HG02759 (cell line): Measurements from ENCODE around the gene ATG16L2.
A peak's percentile ranks its signal among the peaks of the same experiment; 100 is the strongest.
"Not testable (repeated sequence)": the region's sequence is repeated elsewhere in the genome, so short reads cannot be mapped to it uniquely, and the experiment has no call there.

Experiments
- ATAC-seq: cut with Tn5 transposase; IDR thresholded peaks from one replicate; pipeline ENCODE4 v1.9.1; 2021; ENCODE audit warnings: mild to moderate bottlenecking, moderate library complexity; ENCODE audit not compliant: unreplicated experiment

ATG16L2 gene

DNA sequence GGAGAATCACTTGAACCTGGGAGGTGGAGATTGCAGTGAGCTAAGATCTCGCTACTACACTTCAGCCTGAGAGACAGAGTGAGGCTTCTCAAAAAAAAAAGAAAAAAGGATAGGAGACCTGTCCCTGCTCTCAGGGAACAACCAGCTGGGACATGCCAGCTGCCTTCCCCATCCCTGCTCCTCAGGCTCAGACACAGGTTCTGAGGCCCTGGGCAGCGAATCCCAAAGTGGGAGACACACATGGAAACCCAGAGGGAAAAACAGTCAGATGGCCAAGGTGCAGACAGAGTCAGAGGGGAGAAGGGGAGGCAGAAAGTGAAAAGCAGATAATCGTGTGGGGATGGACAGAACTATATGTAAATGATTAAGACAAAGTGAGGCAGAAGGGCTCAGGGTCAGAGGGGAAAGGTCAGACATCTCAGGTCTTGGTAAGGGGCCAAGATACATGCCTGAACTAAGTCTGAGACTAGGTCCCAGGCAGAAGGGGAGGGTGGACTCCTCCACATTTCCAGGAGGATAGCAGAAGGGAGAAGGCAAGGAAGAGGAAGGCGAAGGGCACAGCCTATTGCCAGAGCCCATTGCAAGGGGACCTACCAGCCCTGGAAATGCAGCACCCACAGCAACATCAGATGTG, 34.6 kb upstream of the ATG16L2 start:
- ATAC-seq, result no peak

DNA sequence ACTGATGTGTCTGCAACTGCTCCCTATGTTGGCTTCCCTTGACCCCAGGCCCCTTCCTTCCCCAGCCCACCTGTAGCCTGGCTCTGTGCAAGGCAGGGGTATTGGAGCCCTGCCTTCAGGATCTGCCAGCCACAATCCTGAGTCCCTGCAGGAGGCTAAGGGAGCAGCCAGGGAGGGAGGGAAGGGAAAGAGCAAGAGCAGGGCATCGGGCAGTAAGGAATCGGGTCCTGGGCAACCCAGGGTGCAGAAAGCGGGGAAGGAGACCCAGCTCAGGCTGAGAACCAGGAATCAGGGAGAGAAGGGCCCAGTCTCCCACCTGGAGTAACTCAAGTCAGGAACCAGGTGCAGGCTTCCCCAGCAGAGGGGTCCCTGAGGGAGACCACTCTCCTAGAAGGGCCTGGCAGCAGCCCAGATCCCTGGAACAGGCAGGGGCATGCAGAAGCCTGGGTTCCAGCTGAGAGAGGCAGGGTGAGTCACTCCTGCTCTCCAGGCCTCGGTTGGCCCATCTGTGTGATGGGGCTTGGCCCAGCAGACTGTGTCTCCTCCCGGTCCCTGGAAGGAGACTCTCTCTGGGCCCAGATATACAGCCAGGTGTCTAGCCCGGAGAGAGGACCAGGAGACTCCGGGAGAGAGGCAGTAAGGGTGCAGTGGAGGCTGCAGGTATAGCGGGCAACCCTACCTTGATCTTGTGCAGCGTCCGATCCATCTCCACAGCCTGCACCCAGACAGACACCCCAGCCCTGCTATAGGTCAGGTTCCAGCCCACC, 33.7 kb upstream of the ATG16L2 start:
- no peak for ATAC-seq

DNA sequence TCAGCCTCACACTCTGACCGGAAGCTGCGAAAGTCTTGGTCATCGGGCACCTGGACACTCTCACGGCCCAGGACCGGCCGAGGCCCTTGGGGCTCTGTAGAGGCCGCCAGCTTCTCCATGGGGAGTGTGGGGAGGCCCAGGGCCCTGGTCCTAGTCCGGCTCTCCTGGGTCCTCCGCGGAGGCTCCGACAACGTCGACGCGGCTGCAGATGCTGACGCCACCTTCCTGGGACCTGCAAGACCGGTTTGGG, 33.2 kb upstream of the ATG16L2 start:
- ATAC-seq, result no peak

DNA sequence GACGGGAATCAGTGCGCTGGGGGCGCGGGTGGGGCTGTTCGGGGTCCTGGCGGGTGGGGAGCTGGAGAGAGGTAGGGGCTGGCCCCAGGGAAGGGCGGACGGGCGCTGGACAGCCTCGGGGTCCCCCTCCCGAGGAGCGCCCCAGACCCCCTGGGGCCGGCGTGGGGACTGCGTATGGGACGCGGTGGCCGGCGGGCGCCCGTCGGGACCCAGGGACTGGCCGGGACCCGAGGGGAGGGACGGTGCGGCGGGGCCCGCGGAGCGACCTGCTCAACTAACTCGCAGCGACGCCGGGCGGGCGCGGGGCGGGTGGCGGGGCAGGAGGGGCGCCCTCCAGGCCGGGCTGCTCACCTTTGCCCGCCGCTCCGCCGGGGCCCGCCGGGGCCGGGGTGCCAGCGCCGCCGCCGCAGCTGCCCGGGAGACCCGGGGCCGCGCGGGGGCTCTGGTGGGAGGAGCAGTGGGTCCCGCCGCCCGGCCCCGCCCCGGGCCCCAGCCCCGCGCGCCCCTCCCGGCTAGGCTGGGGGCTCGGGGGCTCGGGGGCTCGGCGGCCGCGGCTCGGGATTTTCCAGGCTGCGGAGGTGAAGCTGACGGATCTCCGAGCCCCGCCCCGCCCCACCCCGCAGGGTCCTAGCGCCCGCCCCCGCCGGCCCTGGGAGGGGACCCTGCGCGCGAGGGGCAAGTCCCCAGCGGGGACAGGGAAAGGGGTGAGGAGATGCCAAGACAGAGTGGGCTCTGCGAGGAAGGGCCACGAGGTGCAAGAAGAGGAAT, 32.7 kb upstream of the ATG16L2 start:
- peak; percentile 64 for ATAC-seq

DNA sequence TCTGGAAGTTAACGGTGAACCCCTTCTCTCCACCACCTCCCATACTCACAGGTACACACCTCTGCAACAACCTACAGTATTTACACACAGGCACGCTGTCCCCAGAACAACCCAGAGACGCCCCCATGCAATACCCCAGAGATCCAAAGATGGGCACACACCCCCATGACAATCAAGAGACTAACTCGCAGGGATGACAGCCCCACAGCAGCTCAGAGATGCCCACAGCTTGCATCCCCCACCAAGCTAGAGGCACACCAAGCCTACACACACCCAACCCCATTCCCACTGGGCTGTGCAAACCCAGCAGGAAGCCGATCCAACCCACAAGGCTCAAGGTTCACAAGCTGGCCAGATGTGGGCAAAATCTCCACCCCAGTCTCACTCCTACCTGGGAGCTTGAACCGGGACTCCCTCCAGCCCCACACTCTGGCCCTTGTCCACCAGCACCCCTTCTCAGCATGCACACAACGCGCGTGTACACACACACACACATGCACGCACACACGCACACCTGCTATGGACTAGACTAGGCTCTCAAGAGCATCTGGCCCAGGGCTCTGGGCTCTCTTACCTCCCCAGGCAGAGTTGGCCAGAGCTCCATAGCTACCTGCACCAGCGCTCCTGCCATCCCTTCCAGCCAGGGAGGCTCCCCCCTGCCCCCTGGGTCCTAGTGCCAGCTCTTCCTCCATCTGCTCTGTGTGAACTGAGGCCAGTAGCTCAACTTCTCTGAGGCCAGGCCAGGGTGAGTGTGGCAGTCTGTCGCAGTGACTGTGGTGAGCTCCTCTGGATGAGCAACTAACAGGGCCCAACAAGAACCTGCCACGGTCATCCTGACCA, 31.9 kb upstream of the ATG16L2 start:
- no peak for ATAC-seq

DNA sequence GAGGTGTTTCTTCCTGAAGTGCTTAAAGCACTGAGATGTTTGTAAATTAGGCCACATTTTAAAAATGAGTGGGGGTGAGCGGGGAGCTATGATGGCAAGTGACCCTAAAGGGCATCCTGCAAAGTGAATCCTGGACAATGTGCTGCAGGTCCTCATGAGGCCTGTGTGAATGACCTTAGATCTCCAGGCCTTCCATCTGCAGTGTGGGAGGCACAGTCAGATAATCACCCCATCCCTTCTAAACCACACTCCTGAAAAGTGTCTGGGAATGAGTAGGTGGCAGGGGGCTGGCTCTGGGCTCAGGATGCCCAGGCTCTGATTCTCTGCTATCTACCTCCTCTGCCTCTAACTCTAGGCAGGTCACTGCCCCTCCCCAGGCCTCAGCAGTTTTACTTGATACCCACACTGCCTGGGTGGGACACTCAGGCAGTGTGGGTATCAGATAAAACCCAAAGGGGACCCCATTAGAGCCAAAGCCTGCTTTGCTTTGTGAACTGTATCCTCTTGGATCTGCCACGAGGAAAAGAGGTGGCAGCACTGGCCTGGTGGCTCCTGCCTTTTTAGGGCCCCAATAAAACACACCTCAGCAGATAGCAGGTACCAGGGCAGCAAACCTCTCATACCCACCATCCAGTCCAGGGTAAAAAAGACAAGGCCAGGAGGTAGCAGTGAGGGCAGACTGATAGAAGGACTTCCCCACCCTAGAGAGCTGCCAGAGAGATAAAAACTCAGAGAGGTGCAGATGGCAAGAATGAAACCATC, 30.9 kb upstream of the ATG16L2 start:
- no peak for ATAC-seq

DNA sequence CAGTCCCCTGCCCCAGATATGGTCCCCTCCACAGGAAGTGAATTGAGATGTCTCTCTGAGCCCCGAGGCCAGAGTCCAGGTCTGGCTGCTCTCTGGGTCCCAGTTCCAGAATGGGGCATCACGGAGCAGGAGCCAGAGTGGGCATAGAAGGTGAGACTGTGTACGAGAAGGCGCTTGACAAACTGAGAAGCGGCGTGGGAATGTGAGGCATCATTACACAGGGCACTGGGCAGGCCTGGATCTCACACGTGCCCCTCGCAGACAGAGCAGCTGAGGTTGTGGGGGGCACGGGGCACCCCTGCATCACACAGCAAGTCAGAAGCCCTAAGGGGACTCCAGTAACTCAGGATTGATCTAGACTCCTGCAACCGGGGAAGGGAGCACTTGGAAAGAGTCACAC, 29.5 kb upstream of the ATG16L2 start:
- ATAC-seq, result no peak

DNA sequence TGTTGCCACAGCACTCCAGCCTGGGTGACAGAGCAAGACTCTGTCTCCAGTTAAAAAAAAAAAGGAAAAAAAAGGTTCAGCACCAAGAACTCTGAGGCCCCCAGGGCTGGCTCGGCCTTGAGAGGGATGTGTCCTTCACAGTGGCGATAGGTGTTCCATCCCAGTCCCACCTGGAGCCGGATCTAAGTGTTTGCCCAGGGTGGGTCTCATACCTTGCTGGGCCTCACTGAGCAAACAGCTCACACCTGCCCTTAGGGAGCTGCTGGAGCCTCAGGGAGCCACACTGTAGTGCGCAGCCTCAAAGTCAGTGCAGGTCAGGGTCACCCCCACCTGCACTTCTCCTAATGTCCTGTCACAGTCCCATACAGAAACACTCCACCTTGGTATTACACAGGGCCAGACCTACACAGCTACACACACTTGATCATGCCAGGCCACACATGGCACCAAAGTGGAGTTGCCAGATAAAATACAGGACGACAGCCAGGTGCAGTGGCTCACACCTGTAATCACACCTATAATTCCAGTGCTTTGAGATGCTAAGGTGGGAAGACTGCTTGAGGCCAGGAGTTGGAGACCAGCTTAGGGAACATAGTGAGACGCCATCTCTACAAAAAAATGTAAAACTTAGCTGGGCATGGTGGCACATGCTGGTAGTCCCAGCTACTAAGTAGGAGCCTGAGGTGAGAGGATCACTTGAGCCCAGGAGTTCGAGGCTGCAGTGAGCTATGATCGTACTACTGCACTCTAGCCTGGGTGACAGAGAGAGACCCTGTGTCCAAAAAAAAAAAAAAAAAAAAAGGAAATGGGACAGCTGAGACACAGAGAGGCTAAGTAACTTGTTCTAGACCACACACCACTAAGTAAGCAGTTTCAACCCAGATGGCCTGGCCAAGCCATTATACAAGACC, 27.7 kb upstream of the ATG16L2 start:
- no peak for ATAC-seq

DNA sequence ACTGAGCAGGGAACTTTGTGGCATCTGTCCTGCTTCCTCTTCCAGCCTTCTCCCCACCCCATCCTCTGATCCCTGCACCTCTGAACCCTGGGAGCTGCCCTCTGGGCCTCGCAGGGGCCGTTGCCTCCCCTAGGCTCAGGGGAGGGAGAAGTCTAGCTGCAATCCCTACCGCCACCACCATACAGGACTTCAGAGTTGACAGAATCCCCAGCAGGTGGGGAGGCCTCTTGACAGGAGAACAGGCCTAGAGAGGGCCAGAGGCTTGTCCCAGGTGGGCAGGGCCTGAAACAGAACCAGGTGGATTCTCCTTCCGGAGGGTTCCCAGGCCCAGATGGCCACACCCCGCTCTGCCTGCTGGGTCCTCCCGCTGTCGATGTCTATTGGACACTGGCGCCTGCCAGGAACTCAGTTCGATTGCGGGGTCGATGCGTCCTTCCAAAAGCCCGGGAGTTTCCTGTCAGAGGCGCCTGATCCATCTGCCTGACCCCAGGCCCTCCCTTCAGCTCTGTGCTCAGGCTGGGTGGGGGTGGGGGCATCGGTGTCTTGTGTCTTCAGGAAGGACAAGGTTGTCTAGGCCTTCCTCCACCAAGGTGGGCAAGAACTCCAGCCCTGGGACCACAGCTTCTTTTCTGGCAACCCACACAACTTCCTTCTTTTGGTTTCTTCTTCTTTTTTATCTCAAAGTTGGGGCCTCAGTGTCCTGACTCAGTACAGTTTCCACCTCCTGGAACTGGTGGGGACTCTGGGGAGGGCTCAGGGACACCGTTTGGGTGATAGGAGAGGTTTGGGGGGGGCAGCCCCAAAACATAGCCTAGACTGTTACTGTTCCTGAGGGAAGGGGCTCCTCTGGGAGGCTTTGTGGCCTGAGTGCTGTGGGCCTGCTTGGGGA, 26.8 kb upstream of the ATG16L2 start:
- no peak for ATAC-seq

DNA sequence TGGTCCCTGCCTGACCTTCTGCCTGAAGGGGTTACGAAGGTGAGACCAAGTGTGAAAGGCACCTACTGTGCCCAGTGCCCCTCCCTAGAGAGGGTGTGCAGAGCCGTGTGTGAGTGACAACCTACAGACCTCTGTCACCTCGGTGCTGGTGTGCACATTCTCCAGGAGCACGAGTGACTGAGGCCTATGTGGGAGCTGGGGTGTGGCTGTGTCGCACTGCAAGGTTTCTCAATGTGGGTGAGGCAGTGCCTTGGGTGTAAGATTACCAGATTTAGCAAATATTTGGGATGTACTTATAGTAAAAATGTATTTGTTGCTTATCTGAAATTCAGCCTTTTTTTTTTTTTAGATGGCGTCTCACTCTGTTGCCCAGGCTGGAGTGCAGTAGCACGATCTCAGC, 26.0 kb upstream of the ATG16L2 start:
- no peak for ATAC-seq

DNA sequence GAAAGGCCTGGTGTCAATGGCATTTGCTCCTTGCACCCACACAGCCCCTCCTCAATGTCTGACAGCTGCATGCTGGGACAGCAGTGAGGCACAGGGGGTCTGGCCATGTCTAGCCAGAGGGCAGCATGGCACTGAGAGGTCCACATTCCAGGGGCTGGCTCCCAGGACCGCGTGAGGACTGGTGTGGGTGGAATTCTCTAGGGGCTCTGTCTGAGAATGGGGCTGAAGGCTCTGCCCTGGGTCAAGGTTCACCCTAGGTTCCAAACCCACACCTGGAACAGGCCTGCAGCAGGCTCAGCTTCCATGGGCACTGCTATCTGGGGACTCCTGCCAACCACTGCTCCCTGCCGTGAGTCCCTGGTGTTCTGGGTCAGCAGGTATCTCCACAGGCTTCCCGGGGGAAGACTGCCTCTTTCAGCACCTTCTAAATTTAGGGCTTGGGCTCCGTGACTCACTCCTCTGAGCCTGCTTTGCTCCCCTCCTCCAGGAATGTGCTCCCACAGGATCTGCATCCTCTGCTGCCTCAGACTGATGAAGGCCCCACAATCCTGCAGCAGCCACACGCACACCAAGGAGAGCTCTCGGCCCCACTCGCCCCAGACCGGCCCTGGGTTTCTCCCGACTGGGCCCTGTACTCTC, 24.6 kb upstream of the ATG16L2 start:
- no peak for ATAC-seq

DNA sequence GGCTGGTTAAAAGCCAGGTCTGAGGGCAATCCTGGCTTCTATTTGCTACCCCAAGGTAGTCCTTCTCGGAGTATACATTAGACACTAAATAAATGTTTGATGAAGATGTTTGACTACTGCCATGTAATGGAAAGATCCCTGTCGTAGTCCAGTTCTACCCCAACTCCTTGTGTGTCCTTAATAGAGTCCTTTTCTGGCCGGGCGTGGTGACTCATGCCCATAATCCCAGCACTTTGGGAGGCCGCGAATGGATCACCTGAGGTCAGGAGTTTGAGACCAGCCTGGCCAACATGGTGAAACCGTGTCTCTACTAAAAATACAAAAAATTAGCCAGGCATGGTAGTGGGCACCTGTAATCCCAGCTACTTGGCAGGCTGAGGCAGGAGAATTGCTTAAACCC, 23.0 kb upstream of the ATG16L2 start:
- not testable (repeated sequence) for ATAC-seq

DNA sequence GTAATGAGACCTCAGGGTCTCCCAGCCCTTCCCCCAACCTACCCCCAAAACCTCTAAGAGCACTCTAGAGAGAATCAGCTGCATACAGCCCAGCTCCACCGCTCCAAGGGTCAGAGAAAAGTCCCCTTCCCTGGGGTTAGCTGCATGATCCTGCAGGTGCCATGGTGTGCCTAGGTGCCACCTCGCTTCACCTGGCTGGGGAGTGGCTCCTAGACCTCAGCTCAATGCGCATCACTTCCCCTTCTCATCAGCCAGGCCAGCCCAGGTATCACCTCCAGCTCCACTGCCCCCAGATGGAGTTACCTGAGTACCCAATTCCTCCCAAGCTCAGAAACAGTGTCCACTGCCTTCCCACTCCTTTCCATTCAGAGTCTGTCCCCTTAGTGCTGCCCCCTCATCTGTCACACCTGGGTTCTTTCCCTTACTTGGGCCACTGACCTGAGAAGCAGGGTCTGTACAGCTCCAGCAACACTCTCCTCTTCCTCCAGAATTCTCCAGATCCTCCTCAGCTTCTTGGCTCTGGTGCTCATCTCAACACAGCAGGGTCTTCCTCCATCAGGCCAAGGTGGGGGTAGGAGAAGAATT, 21.7 kb upstream of the ATG16L2 start:
- no peak for ATAC-seq

DNA sequence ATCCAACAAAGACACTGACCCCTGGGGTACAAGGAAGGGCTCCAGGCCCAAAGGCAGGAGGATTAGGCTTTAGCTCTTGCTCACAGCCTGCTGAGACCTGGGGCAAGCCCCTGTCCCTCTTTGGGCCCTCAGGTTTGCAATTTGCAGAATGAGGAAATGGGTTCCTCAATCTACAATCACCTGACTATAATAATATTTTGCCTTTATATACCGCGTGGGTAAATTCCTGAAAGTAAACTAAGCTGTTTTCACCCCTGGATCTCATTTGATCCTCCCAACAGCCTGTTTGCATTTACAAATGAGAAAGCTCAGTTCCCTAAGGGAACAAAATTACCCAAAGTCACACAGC, 21.2 kb upstream of the ATG16L2 start:
- ATAC-seq, result no peak

DNA sequence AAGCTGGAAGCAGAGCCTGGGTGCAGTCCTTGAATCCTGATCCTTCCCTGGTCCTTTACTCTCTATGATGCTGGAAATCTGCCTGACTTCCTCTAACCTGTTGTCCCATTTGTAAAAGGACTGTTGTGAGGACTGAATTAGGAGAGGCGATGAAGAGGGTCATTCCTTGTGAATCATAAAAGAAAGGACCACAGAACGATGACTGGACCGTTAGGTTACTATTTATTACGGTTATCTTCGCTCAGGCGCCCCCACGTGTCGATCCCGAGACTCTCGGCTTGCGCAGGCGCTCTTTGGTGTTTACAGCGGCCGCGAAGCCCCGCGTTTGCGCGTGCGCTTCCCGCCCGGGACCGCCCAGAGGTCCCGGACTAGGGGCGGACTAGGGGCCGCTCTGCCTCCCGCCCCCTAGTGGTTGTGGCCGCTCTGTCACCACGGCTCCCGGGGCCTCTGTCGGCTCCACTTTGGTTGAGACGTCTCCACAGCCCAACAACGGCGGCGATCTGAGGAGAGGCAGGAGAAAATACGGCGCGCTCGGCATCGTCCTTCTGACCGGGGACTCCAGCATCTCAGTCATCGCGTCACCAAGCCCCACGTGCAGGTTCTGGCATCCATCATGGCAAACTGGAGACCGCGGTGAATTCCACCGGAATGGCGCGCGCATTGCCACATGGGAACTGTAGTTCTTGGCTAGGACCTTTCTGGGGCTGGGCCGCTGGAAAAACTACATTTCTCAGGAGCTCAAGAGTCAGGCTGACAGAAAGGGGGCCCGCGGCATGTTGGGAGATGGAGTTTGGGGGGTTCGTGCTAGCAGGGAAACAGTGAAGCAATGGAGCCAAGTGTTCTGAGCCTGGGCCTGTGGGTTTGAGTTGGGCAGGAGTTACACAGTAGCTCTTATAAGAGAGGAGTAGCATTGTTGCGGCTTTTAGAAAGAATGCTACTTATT, 20.5 kb upstream of the ATG16L2 start, which contains the start of gene STARD10:
Gene STARD10 (minus strand): TSS at position 623 of the 943 bp plus-strand sequence. CDS start 12,866 bp downstream, outside the sequence.
- ATAC-seq, result peak; percentile 90

DNA sequence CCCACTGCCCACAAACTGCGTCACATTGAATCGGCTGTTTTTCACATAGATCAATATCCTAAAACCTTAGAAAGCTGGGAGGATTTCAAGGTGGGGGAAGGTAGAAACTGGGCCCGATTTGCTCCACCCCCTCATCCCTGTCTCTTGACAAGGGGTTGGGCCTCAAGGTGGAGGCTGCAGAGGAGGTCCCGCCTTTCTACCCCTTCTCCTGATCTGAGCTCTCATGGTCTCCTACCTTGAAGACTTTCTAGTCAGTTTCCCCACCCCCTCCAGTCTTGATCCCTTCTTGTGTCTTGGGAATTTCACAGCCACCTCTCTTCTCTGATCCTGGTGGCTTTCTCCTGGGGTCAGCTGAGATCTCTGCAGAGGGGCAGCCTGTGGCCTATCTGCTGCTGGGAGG, 15.8 kb upstream of the ATG16L2 start:
- ATAC-seq, result no peak

DNA sequence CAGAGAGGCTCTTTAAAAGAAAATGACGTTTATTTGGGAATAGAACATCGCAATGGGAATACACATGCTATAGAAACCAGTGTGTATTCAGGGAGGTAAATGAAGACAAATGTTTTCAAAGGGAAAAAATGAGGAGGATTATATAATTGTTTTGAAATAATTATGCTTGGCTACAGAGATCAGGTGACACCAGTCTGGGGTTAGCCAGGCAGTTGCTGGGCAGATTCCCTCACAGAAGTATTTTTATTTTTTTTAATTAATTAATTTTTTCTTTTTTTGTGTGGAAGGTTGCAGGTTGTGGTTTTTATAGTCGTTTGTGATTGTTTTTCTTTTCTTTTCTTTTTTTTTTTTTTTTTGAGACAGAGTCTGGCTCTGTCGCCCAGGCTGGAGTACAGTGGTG, 14.8 kb upstream of the ATG16L2 start:
- no peak for ATAC-seq
